Adrenal gland (tissue), 5 donors: ENCODE results near the gene BCAR1.

Experiments used
- CTCF ChIP-seq, 6 experiments: fragments of 450-650 bp in 4 of 6; fragments of 200-600 bp in 2 of 6; sonication (generic) in 1 of 6; IDR thresholded peaks; 1 replicate in 5 of 6; 2 replicates in 1 of 6; pipeline versions ENCODE4 v1.5.1 to v1.8.0; 2016 to 2021; ENCODE audit warnings: antibody characterized with exemption in 6 of 6, mild to moderate bottlenecking in 2 of 6, moderate library complexity in 1 of 6
- POLR2A ChIP-seq, 2 donors: fragments of 450-650 bp; IDR thresholded peaks; one replicate each; pipeline ENCODE4 v1.6.1; 2017; ENCODE audit warnings: antibody characterized with exemption in 2 of 2, mild to moderate bottlenecking in 2 of 2, moderate library complexity in 1 of 2
- donor health status: DM: no; HTN: no; CAD: no.

DNA sequence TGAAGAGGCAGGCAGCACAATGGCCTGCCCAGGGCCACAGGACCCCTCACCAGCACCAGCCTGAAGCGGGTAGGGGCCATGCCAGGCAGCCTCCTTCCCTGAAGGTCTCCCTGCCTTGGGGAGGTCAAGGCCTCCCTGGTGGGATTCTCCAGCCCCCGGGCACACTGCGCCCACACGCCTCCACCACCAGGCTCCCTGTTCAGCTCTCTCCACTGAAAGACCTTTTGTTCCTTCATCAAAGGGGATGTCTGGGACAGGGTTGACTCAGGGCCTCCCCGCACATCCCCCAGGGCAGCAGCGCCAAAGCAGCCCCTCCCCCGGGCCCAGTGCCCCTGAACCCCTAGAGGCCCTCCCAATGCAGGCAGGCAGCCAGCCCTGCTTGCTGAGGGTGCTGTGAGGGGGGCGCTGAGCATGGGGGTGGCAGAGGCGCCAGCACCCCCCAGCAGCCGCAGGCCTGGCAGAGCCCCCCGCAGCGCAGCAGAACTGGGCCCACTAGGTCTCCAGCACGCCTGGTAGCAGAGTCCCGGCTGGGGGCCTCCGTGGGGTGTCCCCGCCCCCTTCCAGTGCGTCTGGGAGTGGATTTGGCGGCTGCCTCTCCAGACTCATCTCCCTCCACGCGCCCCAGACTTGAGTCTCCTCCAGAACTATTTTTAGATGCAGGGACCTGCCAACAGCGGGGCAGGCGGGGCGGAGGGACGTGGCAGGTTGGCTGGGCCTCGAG lies 13.1 kb downstream of the BCAR1 start:
- no peak for TF ChIP-seq POLR2A (IDR thresholded peaks at IDR 0.05)
- TF ChIP-seq CTCF (IDR thresholded peaks at IDR 0.05): peak in 1 of 6 experiments; percentile 29
